DOHH2 (cell line): ENCODE measurements around the gene HOXA6.

Experiments
- CTCF ChIP-seq: fragments of 200-600 bp; sonication (generic); IDR thresholded peaks from one replicate; pipeline ENCODE4 v1.5.1; 2014; ENCODE audit warnings: antibody characterized with exemption, mild to moderate bottlenecking, low read depth, low read length; ENCODE audit not compliant: poor library complexity, severe bottlenecking
- EZH2phosphoT487 ChIP-seq: fragments of 200-600 bp; sonication (generic); IDR thresholded peaks from 2 replicates; pipeline ENCODE4 v1.6.1; 2017; ENCODE audit warnings: borderline replicate concordance, mild to moderate bottlenecking, antibody characterized with exemption, low read length, moderate library complexity, mixed read lengths

- no peak for TF ChIP-seq CTCF
- TF ChIP-seq EZH2phosphoT487: no peak
These were observed 24.0 kb downstream of the HOXA6 start for GRCh38 chr7:27123477-27124053.
